Coronary artery (tissue), 2 donors: Measurements from ENCODE around the gene STYK1.
"Not testable (repeated sequence)": the region's sequence is repeated elsewhere in the genome, so short reads cannot be mapped to it uniquely, and the experiment has no call there.

Experiments used
- DNase-seq: peaks from one replicate; pipeline ENCODE4 v3.0.0-alpha.2; 2017; ENCODE audit warnings: low spot score
- H3K27ac ChIP-seq, 2 donors: fragments of 200-600 bp; sonication (generic); one replicate each; pipeline ENCODE4 v1.5.1; 2016 to 2019
- H3K4me3 ChIP-seq: fragments of 200-600 bp; sonication (generic); 2 replicates; pipeline ENCODE4 v1.5.1; 2016; ENCODE audit warnings: mild to moderate bottlenecking, moderate library complexity
- CTCF ChIP-seq: fragments of 200-600 bp; sonication (generic); IDR thresholded peaks from one replicate; pipeline ENCODE4 v1.5.1; 2019; ENCODE audit warnings: antibody characterized with exemption

Gene STYK1

GRCh38 chr12:10614056-10614370 lies 59.8 kb downstream of the STYK1 start:
- H3K4me3 ChIP-seq = peak overlapping the region; percentile 95
- no peak for TF ChIP-seq CTCF
- H3K27ac ChIP-seq = peak overlapping the region; percentile 87 to 91
- no peak for DNase-seq

GRCh38 chr12:10613349-10614055 lies 60.4 kb downstream of the STYK1 start, which contains the start of gene MAGOHB:
Gene MAGOHB, minus strand, starts transcription at chr12:10613609. Its CDS starts 77 bp downstream, at chr12:10613532.
- peak within 1 kb of the TSS; percentile 87 to 91 for H3K27ac ChIP-seq
- TF ChIP-seq CTCF = no peak
- H3K4me3 ChIP-seq = peak within 1 kb of the TSS; percentile 95
- peak; percentile 97 for DNase-seq

GRCh38 chr12:10612984-10613348 lies 60.9 kb downstream of the STYK1 start:
- H3K4me3 ChIP-seq = peak overlapping the region; percentile 95
- no peak for DNase-seq
- peak overlapping the region; percentile 87 to 91 for H3K27ac ChIP-seq
- TF ChIP-seq CTCF = no peak

GRCh38 chr12:10612110-10612509 lies 61.7 kb downstream of the STYK1 start:
- no peak overlapping the region for H3K27ac ChIP-seq
- no peak for DNase-seq
- peak overlapping the region; percentile 95 for H3K4me3 ChIP-seq
- TF ChIP-seq CTCF = no peak

GRCh38 chr12:10611258-10611657 lies 62.6 kb downstream of the STYK1 start:
- not testable (repeated sequence) for DNase-seq, H3K27ac ChIP-seq, H3K4me3 ChIP-seq

GRCh38 chr12:10610188-10610587 lies 63.7 kb downstream of the STYK1 start:
- no peak for DNase-seq
- no peak for TF ChIP-seq CTCF
- Histone ChIP-seq H3K27ac (no peak overlapping the region), H3K4me3 (no peak overlapping the region)

GRCh38 chr12:10607885-10608458 lies 65.9 kb downstream of the STYK1 start:
- DNase-seq = no peak
- no peak for TF ChIP-seq CTCF

More at GRCh38 chr12:10607885-10608458, 65.9 kb downstream of the STYK1 start:
- Histone ChIP-seq H3K27ac (no peak overlapping the region), H3K4me3 (no peak overlapping the region)
